H1 (cell line): Measurements from ENCODE around the gene ADO. TPM values are rescaled to one million over a fixed set of nuclear protein-coding genes. Genes with fewer than 3 reads are reported as not detected.

ENCODE experiments used
- BCL11A ChIP-seq, 2 experiments: IDR thresholded peaks; one replicate each; pipeline ENCODE4 v1.6.1; 2011; ENCODE audit warnings: low read depth in 2 of 2, low read length in 2 of 2, mild to moderate bottlenecking in 2 of 2
- JUND ChIP-seq: IDR thresholded peaks from 2 replicates; pipeline ENCODE4 v1.6.1; 2011; ENCODE audit warnings: mild to moderate bottlenecking, improper control_type of control experiment, low read length
- RAD21 ChIP-seq, 2 experiments: IDR thresholded peaks in 1 of 2; conservative IDR thresholded peaks in 1 of 2; 2 replicates each; pipeline ENCODE4 v1.6.1; 2011; ENCODE audit warnings: low read depth in 2 of 2, low read length in 2 of 2, improper control_type of control experiment in 1 of 2, inconsistent platforms in 1 of 2, mild to moderate bottlenecking in 1 of 2, moderate library complexity in 1 of 2
- RNF2 ChIP-seq: fragments of 200-900, 300-1000 bp; sonication (generic); IDR thresholded peaks from 2 replicates; pipeline ENCODE4 v1.7.1; 2016; ENCODE audit warnings: borderline replicate concordance, low read depth, mild to moderate bottlenecking, antibody characterized with exemption, low read length; ENCODE audit not compliant: poor library complexity, severe bottlenecking; ENCODE audit errors: missing control alignments
- SIRT6 ChIP-seq: IDR thresholded peaks from one replicate; pipeline ENCODE4 v1.7.1; 2012; ENCODE audit warnings: low read length, inconsistent platforms
- polyA plus RNA-seq, 7 experiments: library from polyadenylated mRNA; depleted of rRNA in 3 of 7; stranded (reverse) in 5 of 7; unstranded in 2 of 7; fragments of >200 nt in 5 of 7; fragments of 200-250 nt in 2 of 7; gene quantifications; 1 replicate in 5 of 7; 2 replicates in 1 of 7; 4 replicates in 1 of 7; pipeline versions ENCODE4 v1.2.1 to v1.2.3, GENCODE V29; 2011 to 2013; ENCODE audit warnings: missing spikeins in 2 of 7, mixed read lengths in 2 of 7
- total RNA-seq: library from RNA; stranded (reverse); fragmentation: NEBNext Ultra II Directional; extraction: Animal tissue kit (Norgen Biotek cat#: 25700); gene quantifications from 2 replicates; pipeline ENCODE4 v1.2.1, GENCODE V29; 2021

Gene ADO
- total and polyA plus RNA-seq, 2 of the 8 experiments (the other 6 are each of a cell fraction or from before 2014, with no cell fraction given) = 18.7 to 27.9 TPM

- TF ChIP-seq BCL11A (IDR thresholded peaks at IDR 0.05; ENCODE audit: low read depth in 2 of 2, low read length in 2 of 2) (no peak), RNF2 (no peak), SIRT6 (no peak), RAD21 (IDR thresholded peaks at IDR 0.05 in 1 of 2, conservative IDR thresholded peaks at IDR 0.05 in 1 of 2; ENCODE audit: low read depth in 2 of 2, low read length in 2 of 2) (no peak), JUND (no peak)
Measured at GRCh38 chr10:62813453-62813852, 8.9 kb downstream of the ADO start (continued).
